ENCODE measurements around the gene CEACAM20.
"Not testable (repeated sequence)": the region's sequence is repeated elsewhere in the genome, so short reads cannot be mapped to it uniquely, and the experiment has no call there.

The CEACAM20 gene

DNA sequence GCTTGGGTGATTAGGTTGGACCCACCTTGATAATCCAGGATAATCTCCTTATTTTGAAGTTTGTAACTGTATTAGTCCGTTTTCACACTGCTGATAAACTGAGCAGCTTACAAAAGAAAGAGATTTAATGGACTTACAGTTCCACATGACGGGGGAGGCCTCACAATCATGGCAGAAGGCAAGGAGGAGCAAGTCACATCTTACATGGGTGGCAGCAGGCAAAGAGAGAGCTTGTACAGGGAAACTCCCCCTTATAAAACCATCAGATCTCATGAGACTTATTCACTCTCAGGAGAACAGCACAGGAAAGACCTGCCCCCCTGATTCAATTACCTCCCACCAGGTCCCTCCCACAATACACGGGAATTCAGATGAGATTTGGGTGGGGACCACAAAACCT is 5.9 kb upstream of the CEACAM20 start:
- not testable (repeated sequence) for H3K4me1 Mint-ChIP-seq (ENCODE audit: low read depth); H3K4me3 Mint-ChIP-seq; H3K27ac Mint-ChIP-seq; DNase-seq (ENCODE audit: low spot score); H3K36me3 Mint-ChIP-seq (ENCODE audit: low read depth); H3K27me3 Mint-ChIP-seq (ENCODE audit: low read depth)
- peaks cover 47% of the 10 kb centered on the region for H3K9me3 Mint-ChIP-seq

DNA sequence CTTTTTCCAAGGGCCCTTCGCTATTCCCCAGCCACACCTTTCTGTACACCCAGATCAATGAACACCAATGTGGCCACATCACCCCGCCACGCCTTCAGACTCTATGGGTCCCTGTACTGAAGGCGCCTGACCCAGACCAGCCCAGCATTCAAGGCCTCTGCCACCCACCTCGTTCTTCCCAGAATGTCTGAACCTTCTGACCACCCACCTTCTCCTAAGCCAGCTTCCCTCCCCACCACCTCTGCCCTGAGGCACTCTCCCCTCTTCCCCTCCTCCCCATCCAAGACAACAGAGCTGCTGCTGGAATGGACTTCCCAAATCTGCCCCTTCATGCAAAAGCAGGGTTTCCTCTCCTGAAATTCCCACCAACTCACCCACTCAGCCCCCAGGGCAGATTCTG is 3.3 kb upstream of the CEACAM20 start:
- no peak for DNase-seq (ENCODE audit: low spot score)
- Mint-ChIP-seq H3K9me3 (peaks cover 42% of the 10 kb centered on the region), H3K4me3 (no peak overlapping the region), H3K4me1 (ENCODE audit: low read depth) (no peaks in the 10 kb centered on the region), H3K27ac (no peak overlapping the region), H3K36me3 (ENCODE audit: low read depth) (no peaks in the 10 kb centered on the region), H3K27me3 (ENCODE audit: low read depth) (no peaks in the 10 kb centered on the region)

DNA sequence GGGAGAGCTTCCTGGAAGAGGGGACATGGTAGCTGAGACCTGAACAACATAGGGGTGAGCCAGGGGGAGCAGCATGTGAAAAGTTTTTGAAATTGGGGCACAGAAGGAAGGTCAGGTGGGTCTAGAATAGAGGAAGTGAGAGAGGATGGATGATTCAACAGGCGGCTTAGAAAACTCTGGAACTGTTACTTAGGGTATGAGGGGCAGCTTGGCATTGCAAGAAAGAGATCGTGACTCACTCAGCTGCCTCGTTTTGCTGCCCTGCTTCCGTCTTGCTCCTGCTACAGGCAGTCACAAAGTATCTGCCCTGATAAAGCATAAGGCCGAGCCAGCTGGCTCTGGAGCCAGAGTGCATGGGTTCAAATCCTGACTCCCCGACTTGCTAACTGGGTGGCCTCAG is 1.3 kb upstream of the CEACAM20 start:
- H3K36me3 Mint-ChIP-seq (ENCODE audit: low read depth) = no peaks in the 10 kb centered on the region
- no peak overlapping the region for H3K4me3 Mint-ChIP-seq
- no peaks in the 10 kb centered on the region for H3K4me1 Mint-ChIP-seq (ENCODE audit: low read depth)
- H3K27ac Mint-ChIP-seq = no peak overlapping the region
- H3K27me3 Mint-ChIP-seq (ENCODE audit: low read depth) = no peaks in the 10 kb centered on the region
- peaks cover 37% of the 10 kb centered on the region for H3K9me3 Mint-ChIP-seq
- DNase-seq (ENCODE audit: low spot score) = no peak

DNA sequence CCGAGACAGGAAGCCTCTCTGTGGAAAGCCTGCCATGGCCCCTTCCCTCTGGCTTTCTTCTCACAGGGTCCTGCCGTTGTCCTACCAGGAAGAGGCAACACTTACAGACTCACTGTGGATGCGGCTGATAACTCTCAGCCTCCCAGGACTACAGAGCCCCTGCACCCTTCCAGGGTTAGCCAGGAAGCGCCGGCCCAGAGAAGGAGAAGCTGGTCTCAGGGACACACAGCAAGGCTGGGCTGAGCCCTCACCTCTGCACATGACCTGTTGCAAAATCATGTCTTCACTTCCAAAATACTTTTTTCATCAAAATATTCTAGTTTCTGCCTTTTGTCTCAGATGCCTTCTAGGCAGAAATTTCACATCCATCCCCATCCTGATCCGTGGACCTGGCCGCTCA is 1.9 kb downstream of the CEACAM20 start:
- H3K27me3 Mint-ChIP-seq (ENCODE audit: low read depth) = no peaks in the 10 kb centered on the region
- no peak overlapping the region for H3K27ac Mint-ChIP-seq
- H3K4me1 Mint-ChIP-seq (ENCODE audit: low read depth) = no peaks in the 10 kb centered on the region
- H3K36me3 Mint-ChIP-seq (ENCODE audit: low read depth) = no peaks in the 10 kb centered on the region
- H3K9me3 Mint-ChIP-seq = peaks cover 38% of the 10 kb centered on the region
- no peak overlapping the region for H3K4me3 Mint-ChIP-seq
- no peak for DNase-seq (ENCODE audit: low spot score)

DNA sequence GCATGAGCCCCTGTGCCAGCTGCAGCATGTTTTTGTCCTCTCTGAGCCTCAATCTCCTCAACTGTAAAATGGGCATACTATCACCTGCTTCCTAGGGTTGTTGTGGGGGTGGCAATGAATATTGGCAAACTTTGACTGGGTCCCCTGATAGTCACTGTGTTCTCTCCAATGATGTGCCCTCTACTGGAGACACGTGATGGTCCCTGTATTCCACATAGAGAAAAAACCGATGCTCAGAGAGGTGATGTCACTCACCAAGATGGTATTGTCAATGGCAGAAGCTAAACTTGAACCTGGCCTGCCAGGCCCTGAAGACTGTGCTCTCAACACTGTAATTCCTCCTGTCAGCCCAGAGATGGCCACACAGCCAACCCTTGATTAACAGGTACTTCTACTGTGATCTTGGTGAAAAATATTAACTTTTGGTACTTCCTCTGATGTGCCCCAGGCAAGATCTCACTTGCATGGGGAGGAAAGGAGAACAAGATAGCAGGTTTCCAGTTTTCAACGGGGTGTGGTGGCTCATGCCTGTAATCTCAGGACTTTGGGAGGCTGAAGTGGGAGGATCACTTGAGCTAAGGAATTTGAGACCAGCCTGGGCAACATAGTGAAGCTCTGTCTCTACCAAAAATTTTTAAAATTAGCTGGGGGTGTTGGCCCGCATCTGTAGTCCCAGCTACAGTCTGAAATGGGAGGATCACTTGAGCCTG is 3.6 kb downstream of the CEACAM20 start:
- H3K9me3 Mint-ChIP-seq = peaks cover 37% of the 10 kb centered on the region
- no peaks in the 10 kb centered on the region for H3K36me3 Mint-ChIP-seq (ENCODE audit: low read depth)
- no peaks in the 10 kb centered on the region for H3K4me1 Mint-ChIP-seq (ENCODE audit: low read depth)

DNA sequence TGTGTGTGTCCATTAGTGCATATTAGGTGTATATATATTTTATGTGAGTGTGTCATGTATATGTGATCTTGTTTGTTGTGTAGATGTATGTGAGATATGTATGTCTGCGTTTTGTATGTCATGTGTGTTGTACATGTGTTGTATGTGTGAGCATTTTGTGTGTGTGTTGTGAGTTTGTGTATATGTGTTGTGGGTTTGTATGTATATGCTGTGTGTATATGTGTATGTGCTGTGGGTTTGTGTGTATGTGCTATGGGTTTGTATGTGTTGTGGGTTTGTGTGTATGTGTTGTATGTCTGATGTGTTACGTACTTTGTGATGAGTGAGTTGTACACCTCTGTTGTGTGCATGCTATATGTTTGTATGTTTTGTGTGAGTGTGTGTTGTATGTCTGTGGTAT is 8.1 kb downstream of the CEACAM20 start:
- no peak overlapping the region for H3K27ac Mint-ChIP-seq
- H3K9me3 Mint-ChIP-seq = peaks cover 17% of the 10 kb centered on the region
- H3K4me1 Mint-ChIP-seq (ENCODE audit: low read depth) = no peaks in the 10 kb centered on the region
- no peak overlapping the region for H3K4me3 Mint-ChIP-seq
- H3K36me3 Mint-ChIP-seq (ENCODE audit: low read depth) = no peaks in the 10 kb centered on the region
- H3K27me3 Mint-ChIP-seq (ENCODE audit: low read depth) = no peaks in the 10 kb centered on the region
- DNase-seq (ENCODE audit: low spot score) = no peak

More for the DNA sequence above, 3.6 kb downstream of the CEACAM20 start:
- Mint-ChIP-seq H3K27me3 (ENCODE audit: low read depth) (no peaks in the 10 kb centered on the region), H3K4me3 (no peak overlapping the region), H3K27ac (no peak overlapping the region)
- no peak for DNase-seq (ENCODE audit: low spot score)

DNA sequence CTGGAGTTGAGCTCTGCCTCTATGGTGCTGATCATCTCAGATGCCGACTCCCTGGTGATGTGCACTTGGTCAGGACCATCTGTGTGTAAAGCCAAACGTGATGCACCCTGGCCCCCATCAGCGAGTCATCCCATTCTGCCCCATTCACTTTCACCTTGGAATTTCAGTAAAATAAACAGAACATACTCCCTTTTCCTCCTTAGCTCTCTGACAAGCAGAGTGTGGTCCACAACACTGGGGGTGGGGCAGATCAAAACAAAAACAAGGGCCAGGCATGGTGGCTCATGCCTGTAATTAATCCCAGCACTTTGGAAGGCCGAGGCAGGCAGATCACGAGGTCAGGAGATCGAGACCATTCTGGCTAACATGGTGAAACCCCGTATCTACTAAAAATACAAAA is 12.3 kb downstream of the CEACAM20 start:
- no peaks in the 10 kb centered on the region for H3K4me1 Mint-ChIP-seq (ENCODE audit: low read depth)
- no peak overlapping the region for H3K4me3 Mint-ChIP-seq
- H3K36me3 Mint-ChIP-seq (ENCODE audit: low read depth) = no peaks in the 10 kb centered on the region
- no peak for DNase-seq (ENCODE audit: low spot score)
- peaks cover 19% of the 10 kb centered on the region for H3K9me3 Mint-ChIP-seq
- no peak overlapping the region for H3K27ac Mint-ChIP-seq
- no peaks in the 10 kb centered on the region for H3K27me3 Mint-ChIP-seq (ENCODE audit: low read depth)

DNA sequence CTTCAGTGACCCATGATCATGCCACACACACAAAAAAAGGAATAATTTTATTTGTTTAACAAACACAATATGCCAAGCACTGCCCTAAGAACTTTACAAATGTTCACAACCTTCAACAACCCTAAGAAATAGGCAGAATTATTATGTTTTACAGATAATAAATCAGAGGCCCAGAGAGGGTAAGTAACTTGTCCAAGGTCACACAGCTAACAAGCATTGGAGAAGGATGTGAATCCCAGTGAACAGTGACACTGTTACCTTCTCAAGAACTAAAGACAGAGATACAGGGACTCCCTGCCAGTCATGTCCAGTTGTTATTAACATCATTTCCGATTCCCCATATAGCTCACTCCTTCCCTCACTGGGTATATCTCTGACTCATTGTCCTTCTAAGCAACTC is 13.6 kb downstream of the CEACAM20 start:
- no peaks in the 10 kb centered on the region for H3K36me3 Mint-ChIP-seq (ENCODE audit: low read depth)
- H3K27me3 Mint-ChIP-seq (ENCODE audit: low read depth) = no peaks in the 10 kb centered on the region
- no peak for DNase-seq (ENCODE audit: low spot score)
- peaks cover 24% of the 10 kb centered on the region for H3K9me3 Mint-ChIP-seq
- no peak overlapping the region for H3K4me3 Mint-ChIP-seq
- H3K4me1 Mint-ChIP-seq (ENCODE audit: low read depth) = no peaks in the 10 kb centered on the region
- no peak overlapping the region for H3K27ac Mint-ChIP-seq

DNA sequence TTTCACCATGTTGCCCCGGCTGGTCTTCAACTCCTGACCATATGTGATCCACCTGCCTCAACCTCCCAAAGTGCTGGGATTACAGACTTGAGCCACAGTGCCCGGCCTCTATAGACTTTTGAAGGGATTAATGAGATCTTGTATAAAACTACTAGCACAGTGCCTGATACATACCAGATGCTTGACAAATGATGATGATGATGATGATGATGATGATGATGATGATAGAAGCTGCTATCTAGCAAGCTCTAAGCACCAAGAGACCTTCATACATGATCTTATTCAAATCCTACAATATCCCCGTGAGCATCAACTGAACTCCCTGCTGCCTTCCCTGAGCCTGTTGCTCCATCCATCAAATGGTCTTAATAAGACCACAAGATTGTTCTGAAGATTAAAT is 14.4 kb downstream of the CEACAM20 start:
- H3K27me3 Mint-ChIP-seq (ENCODE audit: low read depth) = no peaks in the 10 kb centered on the region
- no peak overlapping the region for H3K4me3 Mint-ChIP-seq
- no peak overlapping the region for H3K27ac Mint-ChIP-seq
- H3K36me3 Mint-ChIP-seq (ENCODE audit: low read depth) = no peaks in the 10 kb centered on the region
- no peaks in the 10 kb centered on the region for H3K4me1 Mint-ChIP-seq (ENCODE audit: low read depth)
- no peak for DNase-seq (ENCODE audit: low spot score)
- peaks cover 30% of the 10 kb centered on the region for H3K9me3 Mint-ChIP-seq

DNA sequence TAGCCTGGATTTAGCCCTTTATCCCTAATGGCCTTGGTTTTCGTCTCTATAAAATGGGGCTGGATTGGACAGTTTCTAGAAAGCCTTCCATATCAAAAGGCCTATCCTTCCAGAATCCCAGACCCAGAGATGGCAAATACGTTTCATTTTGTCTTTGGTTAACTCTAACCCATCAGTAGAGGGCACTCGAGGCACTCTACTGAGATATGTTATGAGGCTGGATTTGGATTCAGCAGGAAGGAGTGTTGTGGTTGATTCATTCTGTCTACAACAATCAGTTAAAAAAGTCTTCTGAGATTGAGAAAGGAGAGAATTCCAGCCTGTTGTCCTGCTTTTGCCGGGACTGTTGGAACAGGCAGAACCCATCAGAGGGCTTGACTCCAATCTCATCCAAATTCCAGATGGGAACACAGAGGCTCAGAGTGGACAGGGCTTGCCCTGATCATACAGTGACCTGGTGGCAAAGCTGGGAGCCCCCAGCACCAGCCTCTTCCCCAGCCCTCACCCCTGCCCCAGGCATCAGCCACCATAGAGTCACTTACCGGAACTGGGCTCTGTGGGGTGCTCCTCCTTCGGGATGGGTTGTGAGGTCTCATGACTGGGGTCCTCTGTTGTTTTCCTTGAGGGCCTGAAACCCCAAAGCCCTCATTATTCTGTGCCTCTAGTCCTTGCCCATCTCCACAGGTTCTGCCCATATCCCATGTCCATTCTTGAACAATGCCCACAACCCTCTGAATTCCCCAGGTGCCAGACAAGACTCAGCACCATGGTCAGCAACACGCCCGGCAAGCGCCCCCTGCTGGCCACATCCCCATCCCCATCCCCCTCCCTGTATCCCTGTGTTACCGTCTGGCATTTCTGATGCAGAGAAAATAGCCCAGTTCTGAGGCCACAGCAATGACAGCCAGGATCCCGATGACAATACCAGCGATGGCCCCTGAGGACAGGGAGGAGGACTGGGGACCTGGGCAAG is 16.9 kb downstream of the CEACAM20 start:
- Mint-ChIP-seq H3K4me1 (ENCODE audit: low read depth) (no peaks in the 10 kb centered on the region), H3K4me3 (no peak overlapping the region), H3K27ac (no peak overlapping the region), H3K9me3 (peaks cover 44% of the 10 kb centered on the region), H3K36me3 (ENCODE audit: low read depth) (no peaks in the 10 kb centered on the region), H3K27me3 (ENCODE audit: low read depth) (no peaks in the 10 kb centered on the region)
- no peak for DNase-seq (ENCODE audit: low spot score)

DNA sequence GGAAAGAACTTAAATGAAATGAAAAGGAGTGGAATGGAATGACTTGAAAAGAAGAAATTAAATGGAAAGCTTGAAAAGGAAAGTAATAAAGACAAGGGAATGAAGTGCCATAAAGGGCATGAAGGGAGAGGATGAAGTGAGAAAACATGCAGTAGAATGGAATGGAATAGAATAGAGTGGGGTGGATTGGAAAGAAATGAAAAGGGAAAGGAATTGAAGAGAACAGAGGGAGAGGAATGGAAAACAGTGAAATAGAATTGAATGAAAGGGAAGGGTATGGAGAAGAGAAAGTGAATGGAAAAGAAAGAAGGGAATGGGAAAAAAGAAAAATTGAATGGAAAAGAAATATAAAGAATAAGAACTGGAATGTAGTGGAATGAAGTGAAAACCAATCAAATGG is 20.0 kb downstream of the CEACAM20 start:
- no peak overlapping the region for H3K4me3 Mint-ChIP-seq
- no peaks in the 10 kb centered on the region for H3K36me3 Mint-ChIP-seq (ENCODE audit: low read depth)
- no peaks in the 10 kb centered on the region for H3K4me1 Mint-ChIP-seq (ENCODE audit: low read depth)
- DNase-seq (ENCODE audit: low spot score) = no peak
- no peak overlapping the region for H3K27ac Mint-ChIP-seq
- H3K9me3 Mint-ChIP-seq = peaks cover 43% of the 10 kb centered on the region
- H3K27me3 Mint-ChIP-seq (ENCODE audit: low read depth) = no peaks in the 10 kb centered on the region

DNA sequence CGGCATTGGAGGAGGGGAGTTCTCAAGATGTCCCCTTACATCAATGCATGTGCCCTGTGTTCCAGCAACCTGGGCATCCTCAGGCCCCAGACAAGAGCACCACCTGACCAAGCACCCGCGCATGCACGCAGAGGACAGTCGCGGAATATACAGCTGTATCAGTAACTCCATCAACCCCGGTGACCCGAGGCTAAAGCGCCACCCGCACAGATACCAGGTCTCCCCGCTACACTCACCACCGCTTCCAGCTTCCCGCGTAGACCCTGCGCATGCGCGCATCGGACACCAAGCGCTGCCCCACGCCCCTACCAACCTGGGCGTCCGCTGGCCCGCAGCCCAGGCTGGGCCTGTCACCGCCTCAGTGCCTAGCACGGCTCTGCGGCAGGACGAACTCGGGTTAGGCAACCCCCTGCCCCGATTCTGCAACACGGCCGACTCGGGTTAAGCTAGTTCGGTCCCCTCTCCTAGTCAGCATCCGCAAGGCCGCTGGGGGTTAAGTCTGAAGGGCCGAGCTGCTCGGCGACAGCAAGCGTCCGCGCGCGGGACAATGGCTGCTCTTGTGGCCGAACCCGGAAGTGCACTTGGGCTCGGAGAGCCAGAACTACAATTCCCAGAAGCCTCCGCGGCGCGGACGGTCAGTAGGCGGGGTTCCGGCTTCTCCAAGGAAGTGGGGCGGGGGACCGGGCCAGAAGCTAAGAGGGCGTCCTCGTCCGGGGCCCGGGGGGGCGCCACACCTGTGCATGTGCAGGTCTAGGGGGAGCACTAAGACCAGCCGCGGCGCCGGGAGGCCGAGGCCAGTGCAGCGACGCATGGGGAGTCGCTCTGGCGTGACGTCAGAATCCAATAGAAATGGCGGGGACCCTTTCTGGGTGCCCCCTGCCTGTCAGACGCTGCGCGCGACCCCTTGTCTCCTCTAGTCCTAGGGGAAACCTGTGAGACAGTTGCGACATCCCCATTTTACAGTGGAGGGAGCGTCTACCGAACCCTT is 29.2 kb downstream of the CEACAM20 start, which contains the start of gene ZNF180:
ZNF180 (minus strand) TSS at position 561 of the 988 bp plus-strand sequence. CDS start 3,188 bp downstream, outside the sequence.
- H3K27ac Mint-ChIP-seq = peak within 1 kb of the TSS; percentile 86
- H3K27me3 Mint-ChIP-seq (ENCODE audit: low read depth) = no peaks in the 10 kb centered on the region
- H3K4me3 Mint-ChIP-seq = peak within 1 kb of the TSS; percentile 98
- H3K4me1 Mint-ChIP-seq (ENCODE audit: low read depth) = peaks cover 29% of the 10 kb centered on the region
- H3K36me3 Mint-ChIP-seq (ENCODE audit: low read depth) = peaks cover 56% of the 10 kb centered on the region
- H3K9me3 Mint-ChIP-seq = peaks cover 70% of the 10 kb centered on the region
- DNase-seq (ENCODE audit: low spot score) = peak; percentile 92

DNA sequence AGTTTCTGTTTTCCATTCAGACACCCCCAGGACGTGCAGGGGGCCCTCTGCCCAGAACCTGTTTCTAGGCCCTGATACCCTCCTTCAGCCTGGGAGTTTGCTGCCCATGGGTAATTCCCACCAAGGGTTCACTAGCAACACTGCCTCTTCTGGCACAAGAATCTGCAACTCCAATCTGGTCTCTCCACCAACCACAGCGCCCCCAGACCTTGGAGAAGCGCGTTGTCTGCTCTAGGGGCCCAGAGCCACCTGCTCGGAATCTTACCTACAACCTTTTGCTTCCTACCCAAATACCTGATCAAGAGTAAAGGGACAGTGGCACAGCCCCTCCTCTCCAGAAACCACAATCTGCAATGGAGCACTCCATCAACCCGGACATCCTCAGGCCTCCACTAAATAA is 29.9 kb downstream of the CEACAM20 start:
- no peak for DNase-seq (ENCODE audit: low spot score)
- peaks cover 75% of the 10 kb centered on the region for H3K9me3 Mint-ChIP-seq
- H3K27ac Mint-ChIP-seq = peak overlapping the region; percentile 86
- peak overlapping the region; percentile 98 for H3K4me3 Mint-ChIP-seq
- peaks cover 63% of the 10 kb centered on the region for H3K36me3 Mint-ChIP-seq (ENCODE audit: low read depth)
- H3K27me3 Mint-ChIP-seq (ENCODE audit: low read depth) = no peaks in the 10 kb centered on the region
- H3K4me1 Mint-ChIP-seq (ENCODE audit: low read depth) = peaks cover 29% of the 10 kb centered on the region
